H4 (cell line): ENCODE results near the gene COL4A2. TPM values are rescaled to one million over a fixed set of nuclear protein-coding genes. Genes with fewer than 3 reads are reported as not detected.
"Not testable (repeated sequence)": the region's sequence is repeated elsewhere in the genome, so short reads cannot be mapped to it uniquely, and the experiment has no call there.

Source experiments
- DNase-seq: peaks from one replicate; pipeline ENCODE4 v3.0.0-alpha.2; 2015; ENCODE audit warnings: low spot score
- total RNA-seq: library from RNA; depleted of rRNA; stranded (reverse); fragments of >200 nt; shearing (Covaris generic); gene quantifications from 2 replicates; pipeline ENCODE4 v1.2.3, GENCODE V29; 2014

The COL4A2 gene
- total RNA-seq, 1 experiment from 2014 or later, result 20.4 TPM

DNA sequence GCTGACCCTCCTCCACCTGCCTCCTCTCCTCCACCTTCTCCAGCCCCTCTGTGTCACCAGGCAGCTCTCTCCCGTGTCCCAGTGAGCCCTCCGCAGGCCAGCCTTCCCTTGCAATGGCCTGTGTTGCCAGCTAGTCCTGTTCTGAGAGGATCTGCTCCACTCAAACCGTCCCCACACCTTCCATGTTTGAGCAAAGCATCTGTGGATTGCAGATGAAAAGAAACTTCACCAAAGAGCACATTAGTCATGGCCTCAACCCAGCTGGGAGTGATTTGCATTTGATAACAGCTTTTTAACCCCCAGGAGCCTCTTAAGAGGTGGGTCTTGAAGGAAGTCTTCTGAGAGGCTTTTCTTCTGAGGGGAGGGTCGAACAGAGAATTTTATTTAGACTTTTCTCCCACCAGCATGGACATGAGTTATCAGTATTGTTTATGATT is 72.8 kb downstream of the COL4A2 start:
- DNase-seq, result no peak

DNA sequence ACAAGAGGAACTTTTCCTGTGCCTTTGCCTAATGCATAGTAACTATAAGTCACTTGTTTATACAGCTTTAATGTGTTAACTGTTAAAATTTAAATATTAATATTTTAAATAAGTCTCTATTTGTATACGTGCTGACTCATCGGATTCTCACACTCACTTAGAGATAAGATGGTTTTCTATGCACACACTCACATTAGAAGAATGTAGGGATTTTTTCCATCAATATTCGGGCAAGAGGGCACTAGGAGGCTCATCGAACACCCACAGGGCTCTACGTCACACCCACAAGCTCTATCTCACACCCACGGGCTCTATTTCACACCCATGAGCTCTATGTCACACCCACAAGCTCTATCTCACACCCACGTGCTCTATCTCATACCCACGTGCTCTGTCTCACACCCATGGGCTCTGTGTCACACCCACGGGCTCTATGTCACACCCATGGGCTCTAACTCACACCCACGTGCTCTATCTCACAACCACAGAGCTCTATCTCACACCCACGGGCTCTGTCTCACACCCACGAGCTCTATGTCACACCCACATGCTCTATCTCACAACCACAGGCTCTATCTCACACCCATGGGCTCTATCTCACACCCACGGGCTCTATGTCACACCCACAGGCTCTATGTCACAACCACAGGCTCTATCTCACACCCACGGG is 73.4 kb downstream of the COL4A2 start:
- no peak for DNase-seq

DNA sequence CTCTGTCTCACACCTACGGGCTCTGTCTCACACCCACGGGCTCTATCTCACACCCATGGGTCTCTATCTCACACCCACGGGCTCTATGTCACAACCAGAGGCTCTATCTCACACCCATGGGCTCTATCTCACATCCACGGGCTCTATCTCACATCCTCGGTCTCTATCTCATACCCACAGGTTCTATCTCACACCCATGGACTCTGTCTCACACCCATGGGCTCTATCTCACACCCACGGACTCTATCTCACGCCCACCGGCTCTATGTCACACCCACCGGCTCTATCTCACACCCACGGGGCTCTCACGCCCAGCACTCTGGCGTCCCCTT is 73.9 kb downstream of the COL4A2 start:
- no peak for DNase-seq

DNA sequence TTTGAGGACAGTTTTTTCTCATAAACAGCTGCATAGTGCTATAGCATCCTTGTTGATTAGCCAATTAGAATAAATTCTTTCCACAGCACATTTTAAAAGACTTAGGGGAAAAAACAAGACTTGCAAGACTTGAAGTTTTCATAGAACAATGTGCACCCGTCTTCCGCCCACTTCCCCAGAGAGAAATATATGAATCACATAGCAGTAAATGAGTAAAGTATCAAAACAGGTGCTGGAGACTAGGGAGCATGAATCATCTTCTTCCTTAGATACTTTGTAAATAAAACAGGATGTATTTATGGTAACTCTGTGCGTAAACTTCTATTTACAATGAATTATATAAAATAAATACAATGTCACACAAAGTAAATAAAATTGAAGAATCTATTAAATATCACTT is 75.1 kb downstream of the COL4A2 start:
- DNase-seq, result no peak

DNA sequence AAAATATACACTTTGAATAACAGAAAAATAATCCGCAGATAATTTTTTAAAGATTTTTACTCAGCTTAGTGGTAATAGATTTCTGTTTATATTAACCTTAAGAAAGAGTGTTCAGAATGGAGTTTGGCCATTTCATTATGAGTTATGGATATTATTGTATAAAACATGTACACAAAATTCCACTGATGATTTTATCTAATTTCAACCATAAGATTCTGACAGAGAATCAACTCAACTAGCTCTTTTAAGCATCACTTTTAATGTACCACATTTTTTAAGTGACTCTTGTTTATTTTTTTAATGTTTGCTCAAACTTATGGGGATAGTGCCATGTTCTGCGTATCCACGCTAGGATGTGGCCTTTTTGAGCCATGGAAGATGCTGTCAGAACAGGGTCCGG is 75.7 kb downstream of the COL4A2 start:
- DNase-seq, result no peak

DNA sequence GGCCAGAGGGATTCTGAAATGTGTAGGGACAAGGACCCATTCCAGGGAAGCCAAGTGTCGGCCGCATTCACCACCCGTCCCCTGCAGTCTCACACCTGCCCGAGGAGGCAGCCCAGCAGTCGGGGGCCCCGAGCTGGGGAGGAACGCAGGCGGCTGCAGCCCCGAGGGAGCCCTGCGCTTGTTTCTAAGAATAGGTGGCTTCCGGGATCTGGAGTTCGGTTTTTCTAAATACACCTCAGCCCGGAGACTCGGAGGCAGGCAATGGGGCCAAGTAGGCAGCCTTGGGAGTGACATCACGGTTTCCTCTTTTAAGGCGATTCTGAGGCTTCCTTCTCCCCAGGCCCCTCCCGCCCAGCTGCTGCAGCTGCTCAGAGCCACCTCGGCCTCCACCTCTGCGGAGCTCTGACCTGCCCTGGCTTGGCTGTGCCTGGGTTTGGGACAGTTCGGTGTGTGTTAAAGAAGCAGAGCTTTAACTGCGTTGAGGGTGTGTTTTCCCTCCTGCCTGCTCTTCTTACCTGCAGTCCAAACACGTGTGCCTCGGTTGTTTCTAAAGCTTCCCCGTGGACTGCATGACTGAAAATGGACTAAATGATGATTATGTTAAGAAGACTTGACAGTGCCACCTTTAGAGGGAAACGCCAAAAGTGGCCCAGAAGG is 80.5 kb downstream of the COL4A2 start:
- no peak for DNase-seq

DNA sequence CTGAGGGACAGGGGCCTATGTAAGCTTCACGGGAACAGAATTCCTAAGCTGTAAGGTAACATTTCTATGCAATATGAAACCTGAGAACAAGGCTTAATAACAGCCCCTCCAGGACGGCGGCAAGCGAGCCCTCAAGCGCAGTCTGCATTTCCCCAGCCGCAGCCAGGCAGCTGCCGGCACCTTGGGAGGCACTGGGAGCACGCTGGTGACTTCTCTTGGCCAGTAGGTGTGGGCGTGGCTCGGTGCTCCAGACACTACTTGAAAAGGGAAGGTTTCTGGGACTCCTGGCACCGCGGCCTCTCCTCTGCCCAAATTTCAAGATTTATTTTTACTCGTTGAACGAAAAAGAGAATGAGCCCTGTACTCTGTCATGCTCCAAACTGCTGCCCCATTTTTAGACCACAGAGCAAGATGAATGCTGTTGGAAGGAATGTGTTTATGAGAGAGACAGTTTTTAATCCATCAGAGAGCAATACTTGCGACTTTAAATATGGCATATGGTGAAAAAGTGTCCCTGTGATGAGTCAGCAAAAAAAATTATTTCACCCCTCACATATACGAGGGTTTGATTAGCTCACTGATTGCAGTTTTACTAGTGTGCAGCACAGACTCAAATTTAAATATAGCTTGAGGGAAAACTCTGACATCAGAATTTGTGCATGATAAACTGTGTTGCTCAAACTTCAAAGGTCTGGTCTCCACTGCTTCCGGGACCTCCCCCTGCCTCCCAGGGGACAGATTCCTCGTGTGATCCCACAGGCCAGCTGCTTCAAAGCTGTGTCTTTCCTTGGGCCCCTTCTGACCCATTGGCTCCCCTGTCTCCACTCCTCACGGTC is 81.2 kb downstream of the COL4A2 start:
- peak; percentile 57 for DNase-seq

DNA sequence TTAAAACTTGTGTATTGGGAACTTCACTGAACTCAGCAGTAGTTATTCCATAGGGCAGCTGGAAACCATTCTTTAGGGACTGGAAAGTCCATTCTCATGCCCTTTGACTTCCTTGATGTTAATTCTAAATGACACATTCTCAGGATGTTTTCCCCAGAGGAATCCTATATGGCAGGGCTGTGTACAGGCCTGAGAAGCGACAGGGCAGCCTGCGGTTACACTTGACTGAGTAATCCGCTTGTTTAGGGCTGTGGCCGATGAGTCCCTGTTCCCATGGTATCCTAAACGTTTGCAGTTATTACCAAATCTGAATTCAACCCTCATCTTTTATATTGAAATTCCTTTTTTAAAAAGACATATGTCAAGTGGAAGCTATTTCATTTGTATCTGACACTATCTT is 83.5 kb downstream of the COL4A2 start:
- DNase-seq, result peak; percentile 74

DNA sequence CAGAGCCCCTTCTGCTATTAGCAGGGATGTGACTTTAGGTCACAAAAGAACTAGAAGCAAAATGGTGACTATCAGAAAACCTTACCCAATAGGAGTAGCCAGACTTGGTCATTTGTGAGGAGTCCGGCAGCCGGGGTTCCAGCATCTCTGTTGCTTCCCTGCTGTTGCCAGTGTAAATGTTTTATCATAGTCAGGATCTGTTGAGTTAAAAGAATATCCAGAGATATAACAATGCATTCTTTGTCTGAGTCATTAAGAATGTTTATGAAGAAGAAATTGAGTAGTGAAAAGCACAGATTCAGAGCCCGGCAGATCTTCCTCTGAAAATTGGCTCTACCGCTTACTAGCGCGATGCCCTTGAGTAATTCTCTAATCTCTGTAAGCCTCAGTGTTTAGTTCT is 84.2 kb downstream of the COL4A2 start:
- DNase-seq, result no peak

DNA sequence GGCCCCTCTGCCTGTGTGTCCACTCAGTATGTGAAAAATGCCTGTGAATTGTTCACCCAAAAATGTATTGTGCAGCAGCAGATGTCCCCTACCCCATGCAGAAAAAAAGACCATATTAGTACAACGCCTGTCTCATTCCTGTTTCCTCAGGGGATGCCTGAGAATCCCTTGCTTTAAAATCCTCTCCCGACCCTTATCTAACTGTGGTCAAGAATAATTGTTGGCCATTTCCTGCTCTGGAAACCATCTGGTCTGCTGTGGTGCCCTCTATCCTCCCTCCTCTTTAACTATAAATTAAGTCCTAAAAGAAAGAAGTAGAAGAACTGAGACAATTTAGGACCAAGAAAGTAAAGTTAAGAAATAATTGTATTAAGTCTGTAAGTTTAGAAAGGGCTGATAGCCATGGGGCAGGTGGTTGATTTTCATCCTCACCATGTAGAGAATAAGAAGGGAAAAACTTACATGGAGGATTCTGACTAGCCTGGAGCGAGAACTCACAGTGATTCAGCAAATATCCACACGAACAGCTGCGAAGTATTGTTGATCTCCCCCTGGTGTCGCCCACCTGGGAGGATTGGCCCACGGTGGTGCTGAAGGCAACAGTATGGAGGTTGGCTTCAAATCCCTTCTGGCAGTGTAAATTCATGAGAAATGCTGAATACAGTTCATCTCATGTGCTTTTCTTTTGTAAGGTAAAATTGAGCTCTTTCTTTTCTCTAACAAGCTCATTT is 85.6 kb downstream of the COL4A2 start:
- DNase-seq, result peak; percentile 50

DNA sequence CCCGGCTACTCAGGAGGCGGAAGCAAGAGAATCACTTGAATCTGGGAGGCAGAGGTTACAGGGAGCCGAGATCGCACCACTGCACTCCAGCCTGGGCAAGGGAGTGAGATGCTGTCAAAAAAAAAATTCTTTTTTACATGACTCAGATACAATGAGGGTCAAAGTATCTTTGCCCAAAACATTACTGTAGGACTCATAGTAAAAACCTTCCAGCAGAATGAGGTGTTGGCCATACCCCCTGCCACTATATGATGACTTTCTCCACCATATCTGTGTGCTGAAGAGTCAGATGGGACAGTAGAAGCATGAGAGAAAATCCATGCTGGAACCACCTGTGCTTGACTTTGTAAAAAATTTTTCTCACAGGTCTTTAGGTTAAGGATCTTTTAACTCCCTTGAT is 86.7 kb downstream of the COL4A2 start:
- no peak for DNase-seq

DNA sequence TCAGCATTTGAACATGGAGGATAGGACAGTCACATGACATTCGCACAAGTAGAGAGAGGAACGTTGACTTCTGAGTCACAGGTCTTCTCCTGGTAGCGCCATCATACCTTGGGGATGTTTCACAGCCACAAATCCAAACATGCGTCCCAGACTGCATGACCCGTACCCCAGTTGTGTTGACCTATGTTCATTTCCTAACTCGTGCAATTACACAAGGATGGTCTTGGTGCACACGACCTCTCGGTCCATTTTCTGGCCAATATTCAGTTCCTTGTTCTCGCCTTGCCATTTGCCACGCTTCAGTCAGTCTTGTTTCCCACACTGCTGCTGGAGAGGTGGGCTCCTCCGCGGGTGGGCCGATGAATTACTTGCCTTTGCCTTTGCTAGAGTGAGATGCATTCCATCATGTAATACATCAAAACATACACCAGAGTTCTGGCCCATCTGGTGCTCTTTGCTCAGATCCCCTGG is 87.3 kb downstream of the COL4A2 start:
- no peak for DNase-seq

DNA sequence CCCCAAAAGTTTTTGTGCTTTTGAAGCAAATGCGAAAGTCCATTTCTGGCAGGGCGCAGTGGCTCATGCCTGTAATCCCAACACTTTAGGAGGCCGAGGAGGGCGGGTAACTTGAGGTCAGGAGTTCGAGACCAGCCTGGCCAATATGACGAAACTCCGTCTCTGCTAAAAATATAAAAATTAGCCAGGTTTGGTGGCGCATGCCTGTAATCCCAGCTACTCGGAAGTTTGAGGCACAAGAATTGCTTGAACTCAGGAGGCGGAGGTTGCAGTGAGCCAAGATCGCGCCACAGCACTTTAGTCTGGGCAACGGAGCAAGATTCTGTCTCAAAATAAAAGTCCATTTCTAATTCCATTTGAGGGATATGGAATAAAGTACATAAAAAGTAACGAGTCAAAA is 88.5 kb downstream of the COL4A2 start:
- not testable (repeated sequence) for DNase-seq

DNA sequence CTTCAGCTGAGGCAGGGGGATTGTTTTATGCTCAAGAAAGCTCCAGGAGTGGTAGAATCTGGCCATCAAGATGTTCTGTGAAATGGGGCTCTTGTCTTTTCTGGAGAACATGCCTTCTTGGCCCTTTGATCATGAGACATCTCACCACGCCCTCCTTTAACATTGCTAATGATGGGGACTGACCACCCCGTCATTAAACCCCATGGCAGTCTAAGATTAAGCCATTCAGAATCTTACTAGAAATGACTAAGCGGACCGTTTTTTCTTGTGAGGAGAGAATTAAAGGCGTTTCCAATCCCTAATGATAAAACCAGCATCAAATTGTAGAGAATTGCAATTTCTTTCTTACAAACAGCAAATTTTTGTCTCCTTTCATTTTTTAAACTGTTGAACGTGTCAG is 89.4 kb downstream of the COL4A2 start:
- no peak for DNase-seq

DNA sequence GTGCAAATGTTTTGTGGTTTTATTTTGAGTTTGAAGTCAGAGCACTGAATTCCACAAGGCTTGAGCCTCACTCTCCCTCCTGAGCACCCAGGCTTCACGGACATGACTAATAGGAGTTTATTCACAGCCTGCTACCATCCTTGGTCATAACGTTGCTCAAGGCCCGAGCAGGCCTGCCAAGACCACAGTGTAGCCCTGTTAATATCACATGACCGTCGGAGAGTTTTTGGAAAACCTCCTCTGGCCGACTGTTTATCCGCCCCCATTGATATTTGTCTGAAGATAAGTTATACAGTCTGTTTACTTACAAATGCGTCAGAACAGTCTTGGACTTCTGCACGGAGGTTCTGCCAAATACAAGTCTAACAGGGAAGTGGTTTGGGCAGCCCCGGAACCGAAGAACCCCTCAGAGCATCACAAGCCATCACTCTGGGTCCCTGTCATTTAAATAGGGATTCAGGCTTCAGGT is 89.9 kb downstream of the COL4A2 start:
- DNase-seq, result peak; percentile 95

DNA sequence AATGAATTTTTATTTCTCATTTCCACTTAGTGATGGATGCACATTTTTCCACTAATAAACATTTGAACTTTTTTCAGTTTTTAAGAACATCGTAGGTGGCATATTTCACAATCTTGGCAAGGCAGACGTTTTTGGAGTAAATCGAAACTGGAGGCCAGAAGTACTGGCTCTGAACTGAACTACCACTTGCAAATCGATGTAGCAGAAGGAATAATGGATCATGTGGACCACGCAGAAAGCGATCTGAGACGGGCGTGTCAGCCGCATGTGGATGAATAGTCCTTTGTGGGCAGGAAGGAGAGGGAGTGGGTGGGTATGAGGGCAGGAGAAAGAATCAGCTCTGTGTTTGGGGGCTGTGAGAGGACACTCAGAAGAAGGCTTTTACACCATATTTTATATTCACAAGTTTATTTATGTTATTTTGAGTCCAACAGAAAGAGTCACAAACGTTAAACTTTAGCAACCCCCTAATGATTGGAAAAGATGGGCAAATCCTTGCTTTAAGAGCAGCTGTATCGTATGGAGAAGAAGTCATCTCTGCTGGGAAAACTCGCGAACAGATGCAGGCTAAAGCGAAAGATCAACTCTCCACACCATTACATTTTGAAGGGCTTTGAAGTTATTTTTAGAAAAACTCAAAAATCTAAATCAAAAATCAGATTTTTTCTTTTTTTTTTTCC is 90.5 kb downstream of the COL4A2 start:
- peak; percentile 48 for DNase-seq

DNA sequence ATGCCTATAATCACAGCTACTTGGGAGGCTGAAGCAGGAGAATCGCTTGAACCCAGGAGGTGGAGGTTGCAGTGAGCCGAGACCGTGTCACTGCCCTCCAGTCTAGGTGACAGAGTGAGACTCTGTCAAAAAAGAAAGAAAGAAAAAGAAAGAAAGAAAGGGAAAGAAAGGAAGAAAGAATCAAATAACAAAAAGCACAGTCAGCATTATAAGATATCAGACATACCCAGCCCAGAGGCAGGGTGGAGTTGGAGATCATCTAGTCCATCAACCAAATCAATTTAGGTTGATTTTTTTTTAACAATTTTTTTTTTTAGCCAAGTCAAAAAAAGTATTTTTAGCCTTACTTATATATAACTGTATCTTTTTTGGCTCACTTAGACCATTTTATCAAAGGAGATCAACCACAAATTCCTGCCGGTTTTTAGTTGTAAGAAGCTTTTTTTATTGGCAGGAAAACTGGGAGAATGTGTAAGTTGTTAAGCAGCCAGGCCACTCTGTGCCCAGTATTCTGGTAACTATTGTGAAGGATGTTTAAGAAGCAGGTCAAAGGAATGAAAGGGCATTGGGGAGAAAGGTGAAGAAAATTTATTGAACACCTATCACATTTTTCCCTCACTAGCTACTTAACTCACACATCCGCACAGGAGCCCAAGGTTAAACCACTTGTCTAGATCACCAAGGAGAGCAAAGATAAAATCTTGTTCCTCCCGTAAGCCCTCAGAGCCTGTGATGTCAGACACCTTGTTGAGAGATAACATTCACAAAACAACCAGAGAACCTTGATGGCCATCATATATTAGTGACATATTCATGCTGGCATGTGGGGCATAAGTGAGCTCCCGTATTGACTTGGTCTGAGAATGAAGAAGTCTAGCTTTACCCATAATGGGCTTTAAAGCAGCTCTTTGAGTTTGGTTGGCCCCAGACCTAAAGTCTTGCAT is 91.8 kb downstream of the COL4A2 start:
- no peak for DNase-seq

DNA sequence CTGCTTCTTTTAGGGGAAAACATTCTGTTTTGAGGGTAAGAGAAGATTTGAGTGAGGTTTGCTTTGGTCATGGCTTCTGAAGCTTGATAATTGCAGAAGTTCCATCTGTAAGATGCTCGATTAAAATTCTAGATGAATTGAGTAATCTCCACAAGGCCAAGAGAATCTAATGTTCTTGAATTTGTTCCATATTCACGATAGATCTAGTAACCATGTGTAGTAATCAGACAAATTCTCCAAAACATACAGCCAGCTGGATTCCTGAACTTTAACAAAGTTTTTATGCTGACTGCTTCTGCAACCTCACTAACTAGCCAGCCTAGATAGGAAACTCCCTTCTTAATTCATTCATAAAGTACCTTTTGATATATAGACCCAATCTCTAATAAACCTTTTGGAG is 92.7 kb downstream of the COL4A2 start:
- DNase-seq, result no peak

DNA sequence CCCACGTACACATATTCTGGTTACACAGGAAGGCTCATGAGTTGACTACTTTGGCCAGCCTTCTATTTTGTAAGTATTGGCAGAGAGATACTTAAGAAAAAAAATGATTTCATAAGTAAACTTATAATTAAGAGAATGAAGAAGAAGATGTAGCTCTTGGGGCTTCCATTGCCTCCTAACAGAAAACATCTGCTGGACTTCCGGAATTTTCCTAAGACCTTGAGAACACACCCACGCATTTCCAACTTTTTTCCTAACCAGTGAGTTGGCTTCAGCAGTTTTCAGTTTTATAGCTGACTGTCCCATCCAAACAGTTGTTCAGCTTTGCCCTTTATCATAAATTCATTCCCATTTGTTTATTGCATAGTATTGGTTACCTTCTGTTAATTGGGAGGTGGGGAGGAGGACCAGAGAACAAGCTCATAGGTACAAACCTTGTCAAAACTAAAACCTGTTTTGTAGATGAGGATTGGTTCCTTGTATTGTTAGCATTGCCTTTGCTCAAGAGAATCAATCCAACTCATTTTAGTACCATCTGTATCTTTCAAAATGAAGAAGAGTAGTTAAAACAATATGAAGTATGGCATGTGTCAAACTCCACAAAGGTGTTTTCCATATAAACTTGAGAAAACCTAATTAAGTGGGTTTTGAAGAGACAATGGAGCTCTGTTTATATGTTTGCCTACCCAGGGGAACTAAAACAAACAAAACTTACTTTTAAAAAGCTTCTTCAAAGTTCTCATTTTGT is 93.9 kb downstream of the COL4A2 start:
- no peak for DNase-seq
